Stimulated activated CD8-positive, alpha-beta memory T cell treated with anti-CD3 and anti-CD28 coated beads, Interleukin-15, amount 100 ng/mL, for 24 hours (primary cell): ENCODE measurements around the gene PLEKHO2.
A peak's percentile ranks its signal among the peaks of the same experiment; 100 is the strongest.

Experiments used
- DNase-seq: peaks from one replicate; pipeline ENCODE4 v3.0.0-alpha.2; 2020; ENCODE audit warnings: low read depth

PLEKHO2 gene

GRCh38 chr15:64825431-64826294 is 16.1 kb upstream of the PLEKHO2 start, which contains the start of gene PIF1:
Gene PIF1 (minus strand): TSS chr15:64825647. CDS start chr15:64824335, 1,312 bp downstream.
- peak; percentile 41 for DNase-seq

- no peak for DNase-seq
These were observed 12.7 kb upstream of the PLEKHO2 start for GRCh38 chr15:64828985-64829384.

- DNase-seq = no peak
These were observed 8.0 kb upstream of the PLEKHO2 start for GRCh38 chr15:64833690-64834089.

- no peak for DNase-seq
These were observed 5.6 kb upstream of the PLEKHO2 start for GRCh38 chr15:64836023-64836536.

- no peak for DNase-seq
These were observed 4.2 kb upstream of the PLEKHO2 start for GRCh38 chr15:64837502-64837901.

GRCh38 chr15:64841060-64841343 is 713 bp upstream of the PLEKHO2 start:
- DNase-seq = no peak

- DNase-seq = no peak
These were observed 603 bp downstream of the PLEKHO2 start for GRCh38 chr15:64842096-64842939.

- DNase-seq = no peak
These were observed 1.4 kb downstream of the PLEKHO2 start for GRCh38 chr15:64842986-64843561.

GRCh38 chr15:64843991-64844390 is 2.3 kb downstream of the PLEKHO2 start:
- DNase-seq = no peak

- DNase-seq = no peak
These were observed 2.9 kb downstream of the PLEKHO2 start for GRCh38 chr15:64844576-64845145.

- no peak for DNase-seq
These were observed 3.5 kb downstream of the PLEKHO2 start for GRCh38 chr15:64845183-64845611.

GRCh38 chr15:64845831-64846595 is 4.3 kb downstream of the PLEKHO2 start:
- DNase-seq = no peak

- DNase-seq = no peak
These were observed 5.3 kb downstream of the PLEKHO2 start for GRCh38 chr15:64847016-64847415.

- no peak for DNase-seq
These were observed 5.7 kb downstream of the PLEKHO2 start for GRCh38 chr15:64847448-64847847.

GRCh38 chr15:64847876-64848716 is 6.4 kb downstream of the PLEKHO2 start:
- no peak for DNase-seq

GRCh38 chr15:64850778-64851502 is 9.2 kb downstream of the PLEKHO2 start:
- DNase-seq = no peak

- no peak for DNase-seq
These were observed 9.8 kb downstream of the PLEKHO2 start for GRCh38 chr15:64851503-64851840.

- DNase-seq = no peak
These were observed 12.3 kb downstream of the PLEKHO2 start for GRCh38 chr15:64854041-64854440.

GRCh38 chr15:64854526-64854925 is 12.8 kb downstream of the PLEKHO2 start:
- DNase-seq = no peak
